Kidney capillary endothelial cell (primary cell): ENCODE results near the gene PLEKHG4B.

ENCODE experiments used
- DNase-seq: peaks from one replicate; pipeline ENCODE4 v3.0.0-alpha.2; 2018; ENCODE audit warnings: low spot score

The PLEKHG4B gene

GRCh38 chr5:137741-138140 lies 45.8 kb downstream of the PLEKHG4B start:
- no peak for DNase-seq

- no peak for DNase-seq
Measured at GRCh38 chr5:138936-139335, 47.0 kb downstream of the PLEKHG4B start.

GRCh38 chr5:139579-140442 lies 47.8 kb downstream of the PLEKHG4B start:
- DNase-seq, result no peak

- DNase-seq, result no peak
Measured at GRCh38 chr5:140443-140829, 48.5 kb downstream of the PLEKHG4B start.

- no peak for DNase-seq
Measured at GRCh38 chr5:141211-141610, 49.2 kb downstream of the PLEKHG4B start.

- no peak for DNase-seq
Measured at GRCh38 chr5:141761-142160, 49.8 kb downstream of the PLEKHG4B start.

DNA sequence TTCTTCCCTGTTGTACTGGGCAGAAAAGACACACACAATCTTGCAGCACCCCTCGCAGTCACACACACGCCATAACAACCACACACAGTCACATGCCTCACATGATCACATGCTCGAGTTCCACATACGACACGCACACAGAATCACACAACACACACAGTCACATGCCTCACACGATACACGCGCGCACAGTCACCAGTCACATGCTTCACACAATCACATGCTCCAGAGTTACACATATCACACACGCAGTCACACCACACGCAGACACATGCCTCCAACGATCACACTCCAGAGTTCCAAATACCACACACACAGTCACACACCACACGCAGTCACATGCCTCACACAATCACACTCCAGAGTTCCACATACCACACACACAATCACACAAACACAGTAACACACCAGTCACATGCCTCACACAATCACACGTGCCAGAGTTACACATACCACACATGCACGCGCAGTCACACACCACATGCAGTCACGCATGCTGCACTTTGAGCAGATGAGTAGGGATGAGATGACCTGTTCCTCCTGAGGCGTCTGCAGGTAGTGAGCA lies 50.4 kb downstream of the PLEKHG4B start:
- DNase-seq, result no peak

DNA sequence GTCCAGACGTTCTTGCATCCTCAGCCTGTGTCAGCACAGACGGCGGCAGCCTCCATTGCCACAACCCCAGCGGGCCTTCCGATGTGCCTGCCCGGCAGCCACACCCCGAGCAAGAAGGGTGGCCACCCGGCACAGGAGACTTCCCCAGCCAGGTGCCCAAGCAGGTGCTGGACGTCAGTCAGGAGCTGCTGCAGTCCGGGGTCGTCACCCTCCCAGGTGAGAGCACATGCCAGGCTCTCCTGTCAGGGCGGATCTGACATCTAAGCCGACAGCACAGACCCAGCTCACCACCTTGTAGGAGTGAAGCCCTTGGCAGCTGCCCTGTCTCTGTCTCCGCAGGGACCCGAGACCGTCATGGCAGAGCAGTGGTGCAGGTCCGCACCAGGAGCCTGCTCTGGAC lies 51.1 kb downstream of the PLEKHG4B start:
- no peak for DNase-seq

GRCh38 chr5:144941-145340 lies 53.0 kb downstream of the PLEKHG4B start:
- no peak for DNase-seq

- no peak for DNase-seq
Measured at GRCh38 chr5:145585-146323, 53.8 kb downstream of the PLEKHG4B start.

DNA sequence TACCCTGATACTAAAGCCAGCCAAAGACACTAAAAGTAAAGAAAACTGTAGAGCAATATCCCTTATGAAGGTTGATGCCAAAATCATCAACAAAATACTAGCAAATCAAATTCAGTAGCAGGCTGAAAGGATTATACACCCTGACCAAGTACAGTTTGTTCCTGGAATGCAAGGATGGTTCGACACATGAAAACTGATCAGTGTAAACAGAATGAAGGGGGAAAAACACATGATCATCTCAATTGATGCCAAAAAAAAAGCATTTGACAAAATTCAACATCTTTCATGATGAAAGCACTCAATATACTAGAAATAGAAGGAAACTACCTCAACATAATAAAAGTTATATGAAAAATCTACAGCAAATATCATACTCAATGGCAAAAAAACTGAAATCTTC lies 55.8 kb downstream of the PLEKHG4B start:
- DNase-seq, result no peak

DNA sequence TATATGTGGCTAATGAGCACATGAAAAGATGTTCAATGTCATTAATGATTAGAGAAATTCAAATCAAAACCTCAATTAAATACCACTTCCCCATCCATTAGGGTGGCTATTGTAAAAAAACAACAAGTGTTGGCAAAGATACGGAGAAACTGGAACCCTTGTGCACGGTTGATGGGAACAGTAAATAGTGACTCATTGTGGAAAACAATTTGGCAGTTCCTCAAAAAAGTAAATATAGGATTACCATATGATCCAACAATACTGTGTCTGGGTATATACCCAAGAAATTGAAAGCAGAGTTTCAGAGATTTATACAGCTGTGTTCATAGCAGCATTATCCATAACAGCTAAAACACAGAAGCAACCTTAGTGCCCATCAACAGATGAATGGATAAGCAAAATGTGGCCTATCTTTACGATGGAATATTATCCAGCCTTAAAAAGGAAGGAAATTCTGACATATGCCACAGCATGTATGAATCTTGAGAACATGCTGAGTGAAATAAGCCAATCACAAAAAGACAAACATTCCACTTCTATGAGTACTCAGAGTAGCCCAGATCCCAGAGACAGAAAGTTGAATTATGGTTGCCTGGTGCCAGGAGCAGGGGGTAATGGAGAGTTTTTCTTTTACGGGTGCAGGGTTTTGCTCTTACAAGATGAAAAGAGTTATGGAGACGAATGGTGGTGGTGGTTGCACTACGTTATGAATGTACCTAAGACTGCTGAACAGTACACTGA lies 57.9 kb downstream of the PLEKHG4B start:
- DNase-seq, result no peak

GRCh38 chr5:150746-151145 lies 58.8 kb downstream of the PLEKHG4B start:
- no peak for DNase-seq

GRCh38 chr5:152077-152476 lies 60.1 kb downstream of the PLEKHG4B start:
- DNase-seq, result no peak

- peak; percentile 22 for DNase-seq
Measured at GRCh38 chr5:153256-153655, 61.3 kb downstream of the PLEKHG4B start.

GRCh38 chr5:154236-154635 lies 62.3 kb downstream of the PLEKHG4B start:
- DNase-seq, result no peak

- DNase-seq, result no peak
Measured at GRCh38 chr5:154826-155225, 62.9 kb downstream of the PLEKHG4B start.

- no peak for DNase-seq
Measured at GRCh38 chr5:155651-156410, 63.9 kb downstream of the PLEKHG4B start.

- DNase-seq, result no peak
Measured at GRCh38 chr5:156411-157072, 64.6 kb downstream of the PLEKHG4B start.

- no peak for DNase-seq
Measured at GRCh38 chr5:157126-157715, 65.3 kb downstream of the PLEKHG4B start.

DNA sequence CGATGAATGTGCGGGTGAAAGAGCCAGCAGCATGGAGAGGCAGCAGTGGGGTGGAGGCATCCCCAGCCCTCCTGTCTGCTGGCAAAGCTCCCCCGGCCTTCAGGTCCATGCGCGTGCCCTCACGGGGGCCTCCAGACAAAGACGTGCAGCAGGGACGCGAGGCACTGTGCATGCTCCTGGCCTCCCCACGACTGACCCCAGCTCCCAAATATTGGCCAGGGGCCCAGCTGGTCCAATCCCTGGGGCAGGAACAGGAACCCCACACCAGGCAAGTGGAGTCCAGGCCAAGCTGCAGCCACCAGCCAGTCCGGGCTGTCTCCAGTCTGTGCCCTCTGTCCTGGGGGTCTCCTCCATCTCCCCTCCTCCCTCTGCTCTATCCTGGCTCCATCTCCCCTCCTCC lies 65.8 kb downstream of the PLEKHG4B start:
- no peak for DNase-seq
